GM12878 (cell line): ENCODE measurements around the gene LIG1.

Source experiments
- CTCF ChIP-seq, 3 experiments: IDR thresholded peaks in 2 of 3; conservative IDR thresholded peaks in 1 of 3; 2 replicates each; pipeline ENCODE4 v1.5.1; 2011; ENCODE audit warnings: low read depth in 3 of 3, low read length in 3 of 3, mild to moderate bottlenecking in 3 of 3, control low read depth in 2 of 3, moderate library complexity in 2 of 3, inconsistent platforms in 1 of 3, mixed read lengths in 1 of 3; ENCODE audit not compliant: control insufficient read depth in 2 of 3, insufficient read depth in 1 of 3; ENCODE audit errors: extremely low read depth in 1 of 3
- EZH2 ChIP-seq: IDR thresholded peaks from 2 replicates; pipeline ENCODE4 v1.6.1; 2012; ENCODE audit warnings: low read depth, mild to moderate bottlenecking, control low read depth, inconsistent platforms, low read length, borderline replicate concordance; ENCODE audit not compliant: control insufficient read depth
- MAX ChIP-seq: IDR thresholded peaks from 2 replicates; pipeline ENCODE4 v1.6.1; 2012; ENCODE audit warnings: low read depth, low read length, improper control_type of control experiment
- MLLT1 ChIP-seq: fragments of 450-650 bp; IDR thresholded peaks from 2 replicates; pipeline ENCODE4 v1.6.1; 2016; ENCODE audit warnings: mild to moderate bottlenecking
- RAD51 ChIP-seq: fragments of 450-650 bp; IDR thresholded peaks from 2 replicates; pipeline ENCODE4 v1.6.1; 2016; ENCODE audit warnings: moderate library complexity, mild to moderate bottlenecking, inconsistent platforms
- SMC3 ChIP-seq: IDR thresholded peaks from 2 replicates; pipeline ENCODE4 v1.6.1; 2011; ENCODE audit warnings: low read length, improper control_type of control experiment, borderline replicate concordance
- SREBF1 ChIP-seq: IDR thresholded peaks from 2 replicates; pipeline ENCODE4 v1.6.1; 2012; ENCODE audit warnings: mild to moderate bottlenecking, low read length
- SUZ12 ChIP-seq: fragments of 200-600 bp; sonication (generic); IDR thresholded peaks from one replicate; pipeline ENCODE4 v1.6.1; 2018; ENCODE audit warnings: antibody characterized with exemption, mild to moderate bottlenecking; ENCODE audit not compliant: unreplicated experiment
- USF2 ChIP-seq: IDR thresholded peaks from 2 replicates; pipeline ENCODE4 v1.6.1; 2011; ENCODE audit warnings: low read depth, low read length, improper control_type of control experiment, borderline replicate concordance
- ZNF207 ChIP-seq: fragments of 450-650 bp; IDR thresholded peaks from 2 replicates; pipeline ENCODE4 v1.6.1; 2014; ENCODE audit warnings: antibody characterized with exemption, mild to moderate bottlenecking, borderline replicate concordance

- TF ChIP-seq MAX (no peak), SREBF1 (no peak), CTCF (IDR thresholded peaks at IDR 0.05 in 2 of 3, conservative IDR thresholded peaks at IDR 0.05 in 1 of 3; ENCODE audit: control insufficient read depth in 2 of 3, extremely low read depth in 1 of 3, insufficient read depth in 1 of 3, low read depth in 3 of 3, low read length in 3 of 3) (no peak), USF2 (no peak), RAD51 (no peak), MLLT1 (no peak), ZNF207 (no peak), EZH2 (no peak), SUZ12 (no peak), SMC3 (no peak)
Measured at GRCh38 chr19:48190288-48190884, 20.2 kb upstream of the LIG1 start.
